HG03095 (cell line): ENCODE data around the gene ENOPH1.
"Not testable (repeated sequence)": the region's sequence is repeated elsewhere in the genome, so short reads cannot be mapped to it uniquely, and the experiment has no call there.

ENCODE experiments used
- ATAC-seq: cut with Tn5 transposase; IDR thresholded peaks from one replicate; pipeline ENCODE4 v1.9.1; 2021; ENCODE audit warnings: moderate library complexity; ENCODE audit not compliant: unreplicated experiment

The ENOPH1 gene

DNA sequence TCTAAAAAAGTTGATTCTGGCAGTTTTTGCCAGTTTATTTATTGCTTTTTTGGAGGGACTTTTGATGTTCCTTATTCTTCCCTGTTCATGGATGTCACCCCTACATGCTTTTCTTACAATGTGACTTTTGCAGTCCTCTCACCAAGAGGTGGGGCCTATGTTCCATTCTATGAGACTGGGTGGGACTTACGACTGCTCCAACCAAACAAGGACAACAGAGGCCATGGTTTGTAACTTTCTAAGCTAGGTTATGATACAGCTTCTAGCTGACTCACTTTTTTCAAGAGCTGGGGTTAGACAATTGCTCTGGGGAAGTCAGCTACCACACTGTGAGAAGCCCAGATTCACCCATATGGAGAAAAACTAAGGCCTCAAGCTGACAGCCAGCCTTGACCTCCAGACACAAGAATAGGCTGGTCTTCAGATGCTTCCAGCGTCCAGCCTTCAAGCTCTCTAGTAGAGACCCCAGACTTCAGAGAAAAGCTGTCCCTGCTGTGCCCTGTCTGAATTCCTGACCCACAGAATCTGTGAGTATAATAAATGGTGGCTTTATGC, 39.5 kb downstream of the ENOPH1 start:
- ATAC-seq: no peak

GRCh38 chr4:82473080-82473479, 42.7 kb downstream of the ENOPH1 start:
- not testable (repeated sequence) for ATAC-seq

- ATAC-seq: no peak
Measured at GRCh38 chr4:82473621-82474164, 43.3 kb downstream of the ENOPH1 start.

DNA sequence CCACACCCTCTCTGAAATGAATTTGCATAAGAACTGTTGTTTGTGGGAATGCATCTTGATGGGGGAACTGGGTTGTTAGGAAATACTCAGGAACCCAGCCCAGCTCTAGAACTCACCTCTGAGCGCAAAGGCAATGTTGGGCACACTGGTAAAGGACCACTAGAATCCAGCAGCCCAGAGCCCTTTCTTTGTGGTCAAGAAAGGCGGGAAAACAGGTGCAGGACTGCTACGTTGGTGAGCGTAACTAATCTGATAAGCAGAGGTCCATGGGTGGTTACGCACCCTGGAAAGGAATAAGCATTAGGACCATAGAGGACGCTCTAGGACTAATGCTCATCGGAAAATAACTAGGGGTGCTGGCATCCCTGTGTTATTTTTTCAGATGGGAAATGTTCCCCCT, 45.5 kb downstream of the ENOPH1 start:
- ATAC-seq: not testable (repeated sequence)

DNA sequence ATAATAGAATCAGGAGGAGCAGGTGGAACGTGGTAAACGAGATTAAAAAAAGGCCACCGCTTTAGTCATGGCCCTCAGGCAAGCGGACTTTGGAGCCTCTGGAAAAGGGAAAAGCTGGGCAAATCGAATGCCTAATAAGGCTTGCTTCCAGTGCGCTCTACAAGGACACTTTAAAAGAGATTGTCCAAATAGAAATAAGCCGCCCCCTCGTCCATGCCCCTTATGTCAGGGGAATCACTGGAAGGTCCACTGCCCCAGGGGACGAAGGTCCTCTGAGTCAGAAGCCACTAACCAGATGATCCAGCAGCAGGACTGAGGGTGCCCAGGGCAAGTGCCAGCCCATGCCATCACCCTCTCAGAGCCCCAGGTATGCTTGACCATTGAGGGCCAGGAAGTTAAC, 47.1 kb downstream of the ENOPH1 start:
- ATAC-seq: not testable (repeated sequence)

DNA sequence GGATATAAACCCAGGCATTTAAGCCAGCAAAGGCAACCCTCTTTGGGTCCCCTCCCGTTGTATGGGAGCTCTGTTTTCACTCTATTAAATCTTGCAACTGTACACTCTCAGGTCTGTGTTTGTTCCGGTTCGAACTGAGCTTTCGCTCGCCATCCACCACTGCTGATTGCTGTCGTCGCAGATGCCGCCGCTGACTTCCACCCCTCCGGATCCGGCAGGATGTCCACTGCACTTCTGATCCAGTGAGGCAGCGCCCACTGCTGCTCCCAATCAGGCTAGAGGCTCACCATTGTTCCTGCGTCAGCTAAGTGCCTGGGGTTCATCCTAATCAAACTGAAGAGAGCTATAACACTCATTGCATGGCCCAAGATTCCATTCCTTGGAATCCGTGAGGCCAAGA, 49.2 kb downstream of the ENOPH1 start:
- ATAC-seq: no peak

DNA sequence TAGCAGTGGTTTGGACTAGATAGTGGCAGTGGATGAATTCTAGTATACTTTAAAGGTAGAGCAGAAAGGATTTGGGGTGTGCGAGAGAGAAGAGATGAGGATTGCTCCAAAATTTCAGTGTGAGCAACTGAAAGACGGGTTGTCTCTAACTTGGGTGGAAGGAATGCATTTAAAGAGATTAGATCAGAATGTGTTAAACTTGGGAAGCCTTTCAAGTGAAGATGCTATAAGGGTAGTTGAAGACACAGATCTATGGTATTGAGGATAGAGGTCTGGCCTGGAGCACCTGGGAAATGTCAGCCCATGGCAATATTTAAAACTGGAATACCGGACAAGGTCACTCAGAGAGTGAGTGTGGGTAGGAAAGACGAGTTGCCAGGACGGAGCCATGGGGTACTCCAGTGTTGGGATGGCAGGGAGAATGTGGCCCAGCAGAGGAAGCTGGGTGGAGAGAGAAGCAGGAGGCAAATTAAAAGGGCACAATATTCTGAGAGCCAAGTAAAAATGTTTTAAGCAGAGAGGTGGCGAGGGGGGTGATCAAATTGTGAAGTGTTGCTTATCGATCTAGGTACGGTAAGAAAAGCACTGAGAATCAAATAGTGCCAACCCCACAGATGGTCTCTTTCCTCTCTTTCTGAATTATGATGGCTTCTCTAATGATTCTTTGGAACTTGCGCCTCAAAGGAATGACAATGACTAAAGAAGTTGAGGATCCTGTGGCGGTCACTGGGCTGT, 50.5 kb downstream of the ENOPH1 start:
- ATAC-seq: no peak

GRCh38 chr4:82481506-82481840, 51.1 kb downstream of the ENOPH1 start:
- no peak for ATAC-seq

DNA sequence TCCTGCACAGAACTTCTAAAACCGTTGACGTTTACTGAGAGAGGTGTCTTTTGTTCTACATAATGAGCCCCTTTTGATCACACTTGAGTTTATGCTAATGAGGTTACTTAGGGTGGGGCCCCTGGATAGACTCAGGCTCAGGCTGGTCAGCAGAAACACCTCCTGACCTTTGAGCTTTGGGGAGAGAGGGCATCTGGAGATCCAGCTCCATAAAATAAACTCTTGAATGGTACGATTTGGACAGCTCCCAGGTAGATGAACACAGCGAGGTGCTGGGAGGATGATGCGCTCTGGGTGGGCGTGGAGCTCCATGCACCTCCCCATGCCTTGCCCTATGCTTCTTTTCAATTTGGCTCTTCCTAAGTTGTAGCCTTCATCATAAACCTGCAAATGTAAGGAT, 52.0 kb downstream of the ENOPH1 start:
- ATAC-seq: no peak

GRCh38 chr4:82484996-82485783, 54.8 kb downstream of the ENOPH1 start:
- no peak for ATAC-seq

- no peak for ATAC-seq
Measured at GRCh38 chr4:82489076-82489475, 58.7 kb downstream of the ENOPH1 start.

- no peak for ATAC-seq
Measured at GRCh38 chr4:82489987-82490386, 59.6 kb downstream of the ENOPH1 start.

DNA sequence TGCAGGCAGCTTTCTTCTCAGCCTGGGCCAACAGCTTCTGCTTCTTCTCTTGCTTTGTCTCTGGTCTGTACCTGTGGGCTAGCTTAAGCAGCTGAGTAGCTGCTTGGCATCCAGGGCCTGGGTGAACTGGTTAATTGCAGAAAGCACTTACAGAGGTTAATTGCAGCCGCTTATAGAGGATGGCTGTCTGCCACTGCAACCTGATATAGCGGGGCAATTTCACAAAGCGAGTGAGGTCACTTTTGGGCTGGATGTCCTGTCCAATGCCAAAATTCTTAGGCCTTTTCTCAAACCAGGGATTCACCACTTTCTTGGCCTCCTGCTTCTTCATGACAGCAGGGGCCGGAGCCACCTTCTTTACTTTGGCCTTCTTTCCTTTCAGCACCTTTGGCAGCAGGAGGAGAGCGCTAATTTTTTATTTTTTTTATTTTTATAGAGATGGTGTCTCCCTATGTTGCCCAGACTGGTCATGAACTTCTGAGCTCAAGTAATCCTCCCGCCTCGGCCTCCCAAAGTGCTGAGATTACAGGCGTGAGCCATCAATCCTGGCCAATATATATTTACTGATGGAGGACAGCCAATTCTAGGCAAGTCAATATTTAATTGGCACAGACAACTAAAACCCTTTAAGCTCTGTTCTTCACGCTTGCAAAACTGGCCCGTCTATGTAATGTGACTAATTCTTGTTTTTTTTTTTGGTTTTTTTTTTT, 61.0 kb downstream of the ENOPH1 start:
- no peak for ATAC-seq

- no peak for ATAC-seq
Measured at GRCh38 chr4:82493721-82494425, 63.5 kb downstream of the ENOPH1 start.

- no peak for ATAC-seq
Measured at GRCh38 chr4:82495666-82496065, 65.3 kb downstream of the ENOPH1 start.

- no peak for ATAC-seq
Measured at GRCh38 chr4:82496349-82496748, 66.0 kb downstream of the ENOPH1 start.

DNA sequence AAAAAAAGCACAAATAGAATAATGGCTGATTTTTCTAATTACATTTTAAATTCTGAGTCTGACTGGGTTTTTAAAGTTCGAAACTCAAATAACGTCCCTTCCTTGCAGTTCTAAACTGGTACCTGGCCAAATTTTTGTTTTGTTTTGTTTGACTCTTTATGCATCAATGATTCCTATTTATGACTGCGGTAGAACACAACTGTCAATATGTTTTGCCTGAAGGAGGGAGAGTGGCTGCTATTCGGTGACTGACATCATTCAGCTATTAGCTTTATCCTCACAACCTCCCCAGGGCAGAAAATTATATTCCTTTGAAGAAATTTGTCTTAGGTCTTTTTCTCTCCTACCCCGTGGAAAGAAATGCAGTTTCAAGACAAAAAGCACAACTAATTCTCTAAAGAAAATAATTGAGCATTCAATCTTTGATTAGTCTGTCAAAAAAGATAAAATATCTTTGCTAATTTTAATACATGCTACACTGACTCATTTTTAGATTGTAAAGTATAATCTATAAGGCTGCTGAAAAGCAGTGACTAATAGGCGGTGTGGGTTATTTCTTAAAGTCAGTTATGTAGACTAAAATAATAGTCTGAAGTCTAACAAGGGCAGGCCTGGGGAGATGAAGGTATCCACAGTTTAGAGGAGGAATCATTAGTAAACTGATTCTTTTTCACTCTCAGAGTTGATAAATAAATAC, 69.5 kb downstream of the ENOPH1 start:
- no peak for ATAC-seq

DNA sequence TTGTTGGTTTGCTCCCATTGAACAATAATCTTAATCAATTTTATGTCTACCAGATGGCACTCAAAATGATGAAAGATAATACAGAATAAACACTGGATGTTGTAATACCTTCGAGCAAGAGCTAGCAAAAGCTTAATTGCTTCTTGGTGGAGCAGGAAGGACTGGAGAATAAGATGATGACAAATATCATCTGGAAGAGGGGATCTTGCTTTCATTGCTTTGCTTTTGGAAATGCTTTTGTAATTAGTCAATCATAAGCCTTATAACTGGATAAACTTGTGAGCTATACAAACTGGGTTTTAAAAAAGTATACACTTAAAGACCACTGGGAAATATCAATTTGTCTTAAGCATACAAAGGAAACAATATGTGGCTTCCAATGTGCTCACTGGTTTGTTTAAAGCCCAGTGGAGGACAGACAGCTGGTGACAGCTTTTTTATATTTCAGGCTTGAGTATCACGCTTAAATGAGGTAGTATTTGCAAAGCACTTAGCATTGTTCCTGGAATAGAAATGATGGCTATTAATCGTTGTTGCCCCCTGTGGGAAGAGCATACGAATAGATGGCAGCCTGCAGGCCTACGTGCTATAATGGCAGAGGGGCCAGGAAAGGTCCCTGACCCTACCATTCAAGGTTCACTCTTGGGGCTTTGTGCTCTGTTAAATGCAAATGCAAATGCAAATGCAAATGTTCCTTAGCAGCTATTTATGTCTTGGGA, 70.2 kb downstream of the ENOPH1 start:
- ATAC-seq: no peak

GRCh38 chr4:82501154-82501442, 70.7 kb downstream of the ENOPH1 start:
- ATAC-seq: no peak

DNA sequence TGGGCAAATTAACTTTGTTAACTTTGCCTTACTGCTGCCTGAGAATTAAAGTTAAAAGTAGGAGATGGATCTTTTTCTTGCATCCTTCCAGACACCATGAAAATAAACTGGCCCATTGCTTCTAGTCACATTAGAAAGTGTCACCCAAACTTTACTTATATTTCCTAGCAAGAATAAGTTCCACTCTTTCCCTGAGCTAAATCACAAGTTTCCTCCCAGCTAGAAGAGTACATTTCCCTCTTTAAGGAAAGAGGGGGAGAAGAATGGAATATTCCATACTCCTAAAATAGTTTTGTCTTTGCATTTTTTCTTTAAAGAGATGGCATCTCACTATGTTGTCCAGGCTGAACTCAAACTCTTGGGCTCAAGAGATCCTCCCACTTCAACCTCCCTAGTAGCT, 77.6 kb downstream of the ENOPH1 start:
- no peak for ATAC-seq
